ENCODE measurements around the gene OSBPL10.

OSBPL10 gene

GRCh38 chr3:31937225-31937624 is 43.8 kb downstream of the OSBPL10 start:
- TF ChIP-seq CREB5 (CRISPR knock-in tag; IDR thresholded peaks at IDR 0.05; ENCODE audit: low read depth) (no peak), ZFP3 (CRISPR knock-in tag; IDR thresholded peaks at IDR 0.05) (no peak), PPARA (CRISPR knock-in tag; IDR thresholded peaks at IDR 0.05; ENCODE audit: borderline replicate concordance) (no peak), TOX (CRISPR knock-in tag; IDR thresholded peaks at IDR 0.05; ENCODE audit: borderline replicate concordance) (no peak), CSDC2 (CRISPR knock-in tag; IDR thresholded peaks at IDR 0.05) (no peak)
- ATAC-seq = no peak

GRCh38 chr3:31936420-31937060 is 44.5 kb downstream of the OSBPL10 start:
- ATAC-seq = no peak

GRCh38 chr3:31934866-31935265 is 46.2 kb downstream of the OSBPL10 start:
- ATAC-seq = no peak
- TF ChIP-seq CSDC2 (CRISPR knock-in tag; IDR thresholded peaks at IDR 0.05) (no peak), GLIS3 (CRISPR knock-in tag; IDR thresholded peaks at IDR 0.05) (no peak), TOX (CRISPR knock-in tag; IDR thresholded peaks at IDR 0.05; ENCODE audit: borderline replicate concordance) (no peak), CREB5 (CRISPR knock-in tag; IDR thresholded peaks at IDR 0.05; ENCODE audit: low read depth) (no peak), ZNF8 (CRISPR knock-in tag; IDR thresholded peaks at IDR 0.05) (no peak), SNAI2 (CRISPR knock-in tag; IDR thresholded peaks at IDR 0.05) (no peak), BACH2 (CRISPR knock-in tag; IDR thresholded peaks at IDR 0.05; ENCODE audit: borderline replicate concordance) (no peak), ARNTL (CRISPR knock-in tag; IDR thresholded peaks at IDR 0.05; ENCODE audit: borderline replicate concordance, low read depth) (no peak), CSRNP3 (CRISPR knock-in tag; IDR thresholded peaks at IDR 0.05) (no peak), ISL1 (CRISPR knock-in tag; IDR thresholded peaks at IDR 0.05) (no peak), ZNF70 (CRISPR knock-in tag; IDR thresholded peaks at IDR 0.05) (no peak), TCF4 (CRISPR knock-in tag; IDR thresholded peaks at IDR 0.05; ENCODE audit: borderline replicate concordance) (no peak), OSR1 (CRISPR knock-in tag; IDR thresholded peaks at IDR 0.05) (no peak), ESRRG (CRISPR knock-in tag; IDR thresholded peaks at IDR 0.05) (no peak), ZFP30 (CRISPR knock-in tag; IDR thresholded peaks at IDR 0.05) (no peak), TSHZ2 (CRISPR knock-in tag; IDR thresholded peaks at IDR 0.05) (no peak), POU6F1 (CRISPR knock-in tag; IDR thresholded peaks at IDR 0.05; ENCODE audit: borderline replicate concordance, low read depth) (no peak)

More at GRCh38 chr3:31936420-31937060, 44.5 kb downstream of the OSBPL10 start:
- no peak for TF ChIP-seq RARB (CRISPR knock-in tag; IDR thresholded peaks at IDR 0.05)
- no peak for TF ChIP-seq CSRNP3 (CRISPR knock-in tag; IDR thresholded peaks at IDR 0.05)

All from SK-N-SH treated with all-trans-retinoic acid at 6 μM for 48 hours (cell line).